AG10803 (cell line): Measurements from ENCODE around the gene RABAC1.

ENCODE experiments used
- DNase-seq: peaks from one replicate; pipeline ENCODE4 v3.0.0; 2010; ENCODE audit warnings: low read depth
- H3K4me3 ChIP-seq: 2 replicates; pipeline ENCODE4 v1.5.1; 2011; ENCODE audit warnings: mild to moderate bottlenecking, low read length, control low read depth
- TF ChIP-seq, protein P1 (sequence below): conservative IDR thresholded peaks from 2 replicates; pipeline ENCODE4 v1.5.1; 2011; ENCODE audit warnings: mild to moderate bottlenecking, low read length, control low read depth, inconsistent platforms

RABAC1 gene

GRCh38 chr19:41984961-41985360, 25.8 kb upstream of the RABAC1 start:
- no peak overlapping the region for H3K4me3 ChIP-seq
- no peak for DNase-seq
- TF ChIP-seq, protein P1, sequence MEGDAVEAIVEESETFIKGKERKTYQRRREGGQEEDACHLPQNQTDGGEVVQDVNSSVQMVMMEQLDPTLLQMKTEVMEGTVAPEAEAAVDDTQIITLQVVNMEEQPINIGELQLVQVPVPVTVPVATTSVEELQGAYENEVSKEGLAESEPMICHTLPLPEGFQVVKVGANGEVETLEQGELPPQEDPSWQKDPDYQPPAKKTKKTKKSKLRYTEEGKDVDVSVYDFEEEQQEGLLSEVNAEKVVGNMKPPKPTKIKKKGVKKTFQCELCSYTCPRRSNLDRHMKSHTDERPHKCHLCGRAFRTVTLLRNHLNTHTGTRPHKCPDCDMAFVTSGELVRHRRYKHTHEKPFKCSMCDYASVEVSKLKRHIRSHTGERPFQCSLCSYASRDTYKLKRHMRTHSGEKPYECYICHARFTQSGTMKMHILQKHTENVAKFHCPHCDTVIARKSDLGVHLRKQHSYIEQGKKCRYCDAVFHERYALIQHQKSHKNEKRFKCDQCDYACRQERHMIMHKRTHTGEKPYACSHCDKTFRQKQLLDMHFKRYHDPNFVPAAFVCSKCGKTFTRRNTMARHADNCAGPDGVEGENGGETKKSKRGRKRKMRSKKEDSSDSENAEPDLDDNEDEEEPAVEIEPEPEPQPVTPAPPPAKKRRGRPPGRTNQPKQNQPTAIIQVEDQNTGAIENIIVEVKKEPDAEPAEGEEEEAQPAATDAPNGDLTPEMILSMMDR = no peak

- TF ChIP-seq, protein P1 = no peak
- no peak overlapping the region for H3K4me3 ChIP-seq
- DNase-seq = no peak
These were observed 22.6 kb upstream of the RABAC1 start for GRCh38 chr19:41981724-41982123.

DNA sequence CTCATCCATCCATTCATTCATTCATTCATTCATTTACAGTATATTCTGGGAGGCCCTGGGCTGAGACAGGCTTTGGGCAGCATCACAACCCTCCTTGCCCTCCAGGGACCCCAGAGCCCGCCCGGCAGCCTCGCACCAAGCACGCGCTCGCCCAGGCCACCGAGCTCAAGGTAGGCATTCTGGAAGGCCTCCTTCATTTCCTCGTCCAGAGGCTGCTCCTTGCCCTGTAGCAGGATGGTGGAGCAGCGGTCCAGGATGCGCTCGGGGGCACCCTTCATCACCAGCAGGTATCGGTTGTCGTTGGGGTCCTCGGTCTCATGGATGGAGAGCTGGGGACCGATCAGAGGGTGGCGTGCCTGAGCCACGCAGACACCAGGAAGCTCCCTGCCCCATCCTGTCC, 19.3 kb upstream of the RABAC1 start:
- TF ChIP-seq, protein P1 = no peak
- no peak for DNase-seq
- H3K4me3 ChIP-seq = no peak overlapping the region

DNA sequence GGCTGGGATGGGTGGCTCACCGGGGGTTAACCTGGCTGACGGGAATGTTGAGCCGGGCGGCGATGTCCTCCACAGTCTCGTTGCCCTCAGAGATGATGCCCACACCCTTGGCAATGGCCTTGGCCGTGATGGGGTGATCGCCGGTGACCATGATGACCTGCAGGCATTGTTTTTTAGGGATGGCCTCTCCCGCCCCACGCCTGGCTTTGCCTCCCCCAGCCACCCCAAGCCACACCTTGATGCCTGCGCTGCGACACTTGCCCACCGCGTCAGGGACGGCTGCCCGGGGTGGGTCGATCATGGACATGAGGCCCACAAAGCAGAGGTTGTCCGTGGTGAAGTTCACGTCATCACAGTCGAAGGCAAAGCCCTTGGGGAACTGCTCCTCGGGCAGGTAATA, 18.8 kb upstream of the RABAC1 start:
- H3K4me3 ChIP-seq = no peak overlapping the region
- no peak for DNase-seq
- TF ChIP-seq, protein P1 = no peak

DNA sequence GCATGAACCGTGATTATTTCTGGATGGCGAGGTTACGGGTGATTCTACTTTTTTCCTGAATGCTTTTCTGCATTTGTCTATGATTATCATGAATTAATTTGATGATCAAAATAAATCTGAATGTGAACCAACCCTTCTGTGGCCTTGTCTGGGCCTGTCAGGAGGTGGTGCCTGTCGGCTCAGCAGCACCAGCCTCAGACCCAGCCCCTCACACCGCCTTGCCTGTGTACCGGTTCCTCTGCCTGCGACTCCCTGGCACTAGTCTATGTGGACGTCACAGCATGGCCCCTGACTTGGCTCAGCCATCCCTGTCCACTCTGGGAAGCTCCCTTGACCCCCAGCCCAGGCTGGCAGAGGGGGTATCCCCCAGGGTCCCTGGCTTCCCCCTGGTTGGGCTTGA, 15.5 kb upstream of the RABAC1 start:
- no peak overlapping the region for H3K4me3 ChIP-seq
- TF ChIP-seq, protein P1 = no peak
- DNase-seq = no peak

DNA sequence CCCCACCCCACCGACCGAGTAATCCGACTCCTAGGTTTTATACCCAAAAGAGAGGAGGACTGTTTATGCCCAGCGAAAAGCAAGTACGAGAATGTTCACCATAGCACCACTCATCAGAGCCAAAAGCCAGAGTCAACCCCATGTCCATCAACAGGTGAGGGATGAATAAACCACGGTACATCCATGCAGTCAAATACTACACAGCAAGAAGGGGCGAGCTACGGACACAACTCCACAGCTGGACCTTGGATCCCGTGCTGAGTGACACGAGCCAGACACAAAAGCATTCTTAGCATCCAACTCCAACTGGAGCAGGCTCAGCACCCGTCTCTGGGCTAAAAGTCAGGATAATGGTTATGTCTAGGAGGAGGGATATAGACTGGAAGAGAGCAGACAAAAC, 12.2 kb upstream of the RABAC1 start:
- no peak for DNase-seq
- no peak overlapping the region for H3K4me3 ChIP-seq
- TF ChIP-seq, protein P1 = no peak

DNA sequence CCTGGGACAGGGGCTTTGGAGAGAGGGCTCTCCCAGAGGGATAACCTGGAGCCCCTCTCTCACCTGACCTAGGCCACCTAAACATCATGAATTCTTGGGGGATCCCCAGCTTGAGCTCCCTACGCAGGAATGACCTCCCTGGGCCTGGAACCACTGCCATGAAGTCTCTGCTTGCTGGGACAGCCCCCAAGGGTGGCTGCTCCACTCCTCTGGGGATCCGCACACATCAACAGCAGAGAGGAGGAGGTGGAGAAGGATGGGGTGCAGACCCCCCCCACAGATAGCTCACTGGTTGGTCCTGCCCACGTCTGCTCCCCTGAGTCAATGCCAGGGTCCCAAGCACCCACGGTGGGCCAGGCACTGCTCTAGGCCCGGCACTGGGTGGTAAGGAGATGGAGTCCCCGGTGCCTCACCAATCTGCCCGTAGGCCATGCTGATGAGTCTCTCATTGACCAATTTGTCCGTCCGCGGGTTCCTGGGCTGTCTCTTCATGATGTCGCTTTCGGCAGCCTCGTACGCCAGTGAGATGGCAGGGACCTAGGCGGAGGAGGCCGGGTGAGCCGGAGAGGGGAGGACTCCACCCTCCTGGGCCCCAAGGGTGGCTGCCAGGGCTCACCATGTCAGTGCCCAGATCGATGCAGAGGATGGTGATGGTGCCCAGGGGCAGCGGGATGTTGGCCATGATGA, 10.8 kb upstream of the RABAC1 start:
- no peak for DNase-seq
- no peak overlapping the region for H3K4me3 ChIP-seq
- TF ChIP-seq, protein P1 = no peak
